Loucy (cell line): ENCODE results near the gene SPTBN2.
A peak's percentile ranks its signal among the peaks of the same experiment; 100 is the strongest.

Experiments
- H2AFZ ChIP-seq: fragments of 200-600 bp; sonication (generic); 2 replicates; pipeline ENCODE4 v1.6.0; 2016; ENCODE audit warnings: antibody characterized with exemption, mild to moderate bottlenecking, low read length, moderate library complexity
- H3F3A ChIP-seq: fragments of 200-600 bp; 2 replicates; pipeline ENCODE4 v1.6.0; 2016; ENCODE audit warnings: antibody characterized with exemption, low read depth, mild to moderate bottlenecking
- H3K27me3 ChIP-seq: fragments of 200-600 bp; sonication (generic); 2 replicates; pipeline ENCODE4 v1.6.1; 2014; ENCODE audit warnings: low read length, mild to moderate bottlenecking; ENCODE audit not compliant: insufficient read depth, poor library complexity, severe bottlenecking
- H3K36me3 ChIP-seq: fragments of 200-600 bp; sonication (generic); 2 replicates; pipeline ENCODE4 v1.6.1; 2016; ENCODE audit warnings: low read length; ENCODE audit not compliant: insufficient read depth
- H3K4me1 ChIP-seq: fragments of 200-600 bp; sonication (generic); 2 replicates; pipeline ENCODE4 v1.5.1; 2014; ENCODE audit warnings: low read length, mild to moderate bottlenecking; ENCODE audit not compliant: insufficient read depth, poor library complexity, severe bottlenecking
- H3K4me2 ChIP-seq: fragments of 200-600 bp; sonication (generic); 2 replicates; pipeline ENCODE4 v1.6.0; 2014; ENCODE audit warnings: antibody characterized with exemption, low read length, low read depth, mild to moderate bottlenecking; ENCODE audit not compliant: poor library complexity, severe bottlenecking
- H3K4me3 ChIP-seq: fragments of 200-600 bp; sonication (generic); 2 replicates; pipeline ENCODE4 v1.5.1; 2014; ENCODE audit warnings: low read length, mild to moderate bottlenecking, mixed read lengths; ENCODE audit not compliant: poor library complexity, severe bottlenecking
- H3K79me2 ChIP-seq: fragments of 200-600 bp; sonication (generic); 2 replicates; pipeline ENCODE4 v1.6.1; 2014; ENCODE audit warnings: low read length; ENCODE audit not compliant: insufficient read depth
- H3K9ac ChIP-seq: fragments of 200-600 bp; sonication (generic); 2 replicates; pipeline ENCODE4 v1.6.0; 2014; ENCODE audit warnings: mild to moderate bottlenecking, low read depth, low read length, moderate library complexity; ENCODE audit not compliant: poor library complexity, severe bottlenecking
- H3K9me2 ChIP-seq: fragments of 200-600 bp; sonication (generic); replicated peaks from 2 replicates; pipeline ENCODE4 v1.6.1; 2016; ENCODE audit warnings: low read depth, low read length, mixed read lengths
- H3K9me3 ChIP-seq: fragments of 200-600 bp; sonication (generic); 2 replicates; pipeline ENCODE4 v1.6.1; 2014; ENCODE audit warnings: mild to moderate bottlenecking, antibody characterized with exemption, low read length, low read depth; ENCODE audit not compliant: insufficient read depth
- H4K20me1 ChIP-seq: fragments of 200-600 bp; sonication (generic); 2 replicates; pipeline ENCODE4 v1.6.0; 2014; ENCODE audit warnings: antibody characterized with exemption, low read length, mild to moderate bottlenecking; ENCODE audit not compliant: insufficient read depth, poor library complexity, severe bottlenecking
- CTCF ChIP-seq: fragments of 200-600 bp; sonication (generic); conservative IDR thresholded peaks from 2 replicates; pipeline ENCODE4 v1.5.1; 2014; ENCODE audit warnings: mild to moderate bottlenecking, antibody characterized with exemption, low read length
- EZH2phosphoT487 ChIP-seq: fragments of 200-600 bp; IDR thresholded peaks from 2 replicates; pipeline ENCODE4 v1.6.1; 2018; ENCODE audit warnings: antibody characterized with exemption, mild to moderate bottlenecking, moderate library complexity, borderline replicate concordance

The SPTBN2 gene

GRCh38 chr11:66637557-66638176 lies 91.3 kb downstream of the SPTBN2 start:
- H4K20me1 ChIP-seq = peaks cover 73% of the 10 kb centered on the region
- no peaks in the 10 kb centered on the region for H3K9me3 ChIP-seq
- no peaks in the 10 kb centered on the region for H3K9me2 ChIP-seq
- peak overlapping the region; percentile 73 for H3K9ac ChIP-seq
- peaks cover 96% of the 10 kb centered on the region for H3K79me2 ChIP-seq
- TF ChIP-seq CTCF = no peak
- no peak for TF ChIP-seq EZH2phosphoT487
- H3K36me3 ChIP-seq = peaks cover 48% of the 10 kb centered on the region
- H3K4me2 ChIP-seq = peak overlapping the region; percentile 95
- H3K4me3 ChIP-seq = peak overlapping the region; percentile 77
- peaks cover 37% of the 10 kb centered on the region for H3K4me1 ChIP-seq
- H3K27me3 ChIP-seq = no peaks in the 10 kb centered on the region
- peak overlapping the region; percentile 53; the same call in 1 of the 2 replicates for H2AFZ ChIP-seq
- peaks cover 13% of the 10 kb centered on the region for H3F3A ChIP-seq

GRCh38 chr11:66636411-66636810 lies 92.6 kb downstream of the SPTBN2 start:
- H3K9me3 ChIP-seq = no peaks in the 10 kb centered on the region
- peaks cover 13% of the 10 kb centered on the region for H3F3A ChIP-seq
- H2AFZ ChIP-seq = no peak overlapping the region
- peaks cover 28% of the 10 kb centered on the region for H3K4me1 ChIP-seq
- H3K9ac ChIP-seq = no peak overlapping the region
- peaks cover 45% of the 10 kb centered on the region for H3K36me3 ChIP-seq
- TF ChIP-seq EZH2phosphoT487 (no peak), CTCF (no peak)
- no peak overlapping the region for H3K4me3 ChIP-seq
- peaks cover 96% of the 10 kb centered on the region for H3K79me2 ChIP-seq
- H3K9me2 ChIP-seq = no peaks in the 10 kb centered on the region
- H3K4me2 ChIP-seq = no peak overlapping the region
- H3K27me3 ChIP-seq = no peaks in the 10 kb centered on the region
- H4K20me1 ChIP-seq = peaks cover 72% of the 10 kb centered on the region
